Stimulated activated CD8-positive, alpha-beta memory T cell treated with anti-CD3 and anti-CD28 coated beads, Interleukin-12 subunit alpha, Interleukin-12 subunit beta, amount 100 ng/mL, for 1 hour (primary cell): Measurements from ENCODE around the gene RAB3B.

ENCODE experiments used
- DNase-seq: peaks from one replicate; pipeline ENCODE4 v3.0.0-alpha.2; 2020; ENCODE audit warnings: low read depth

Gene RAB3B

GRCh38 chr1:51956528-51957509, 33.7 kb downstream of the RAB3B start:
- DNase-seq, result no peak

GRCh38 chr1:51955797-51956527, 34.5 kb downstream of the RAB3B start:
- no peak for DNase-seq

- no peak for DNase-seq
Measured at GRCh38 chr1:51954783-51955182, 35.7 kb downstream of the RAB3B start.

- no peak for DNase-seq
Measured at GRCh38 chr1:51953079-51953478, 37.4 kb downstream of the RAB3B start.

GRCh38 chr1:51952638-51953037, 37.9 kb downstream of the RAB3B start:
- no peak for DNase-seq

- no peak for DNase-seq
Measured at GRCh38 chr1:51950701-51951100, 39.8 kb downstream of the RAB3B start.

GRCh38 chr1:51949014-51949702, 41.3 kb downstream of the RAB3B start:
- DNase-seq, result no peak

- no peak for DNase-seq
Measured at GRCh38 chr1:51948491-51948915, 42.0 kb downstream of the RAB3B start.

- no peak for DNase-seq
Measured at GRCh38 chr1:51946300-51946699, 44.2 kb downstream of the RAB3B start.

GRCh38 chr1:51945591-51945990, 44.9 kb downstream of the RAB3B start:
- no peak for DNase-seq

GRCh38 chr1:51942281-51942680, 48.2 kb downstream of the RAB3B start:
- DNase-seq, result no peak

- DNase-seq, result no peak
Measured at GRCh38 chr1:51941528-51941927, 49.0 kb downstream of the RAB3B start.

GRCh38 chr1:51937112-51937511, 53.4 kb downstream of the RAB3B start:
- no peak for DNase-seq

- DNase-seq, result no peak
Measured at GRCh38 chr1:51936531-51936930, 54.0 kb downstream of the RAB3B start.

GRCh38 chr1:51933344-51933743, 57.2 kb downstream of the RAB3B start:
- no peak for DNase-seq

- no peak for DNase-seq
Measured at GRCh38 chr1:51930329-51930728, 60.2 kb downstream of the RAB3B start.

GRCh38 chr1:51928896-51929295, 61.6 kb downstream of the RAB3B start:
- no peak for DNase-seq

GRCh38 chr1:51927029-51927428, 63.5 kb downstream of the RAB3B start:
- no peak for DNase-seq

- no peak for DNase-seq
Measured at GRCh38 chr1:51926171-51926812, 64.2 kb downstream of the RAB3B start.

- DNase-seq, result no peak
Measured at GRCh38 chr1:51924455-51924854, 66.0 kb downstream of the RAB3B start.

- no peak for DNase-seq
Measured at GRCh38 chr1:51922040-51922439, 68.5 kb downstream of the RAB3B start.

- no peak for DNase-seq
Measured at GRCh38 chr1:51920130-51920529, 70.4 kb downstream of the RAB3B start.
